ENCODE data around the gene IQCH. TPM values are rescaled to one million over a fixed set of nuclear protein-coding genes. Genes with fewer than 3 reads are reported as not detected.

Gene IQCH
- total RNA-seq, 1 donor from 2014 or later, result 2.9 TPM

GRCh38 chr15:67296188-67296587 lies 41.6 kb downstream of the IQCH start:
- FAIRE-seq, result no peak
- no peak for DNase-seq (ENCODE audit: low spot score in 2 of 2)

GRCh38 chr15:67296684-67297083 lies 42.1 kb downstream of the IQCH start:
- no peak for FAIRE-seq

GRCh38 chr15:67300266-67301025 lies 45.9 kb downstream of the IQCH start:
- DNase-seq (ENCODE audit: low spot score in 2 of 2), result no peak
- no peak for FAIRE-seq

More at GRCh38 chr15:67296684-67297083, 42.1 kb downstream of the IQCH start:
- DNase-seq (ENCODE audit: low spot score in 2 of 2), result no peak

GRCh38 chr15:67303490-67304363 lies 49.1 kb downstream of the IQCH start:
- no peak for FAIRE-seq
- peak in 1 of 2 donors; percentile 4 for DNase-seq (ENCODE audit: low spot score in 2 of 2)

GRCh38 chr15:67304778-67305177 lies 50.2 kb downstream of the IQCH start:
- no peak for FAIRE-seq
- DNase-seq (ENCODE audit: low spot score in 2 of 2), result no peak

- FAIRE-seq (no peak), DNase-seq (ENCODE audit: low spot score in 2 of 2) (no peak)
These were observed 50.9 kb downstream of the IQCH start for GRCh38 chr15:67305506-67305905.

GRCh38 chr15:67307156-67307555 lies 52.6 kb downstream of the IQCH start:
- FAIRE-seq, result no peak

GRCh38 chr15:67307889-67308597 lies 53.5 kb downstream of the IQCH start:
- DNase-seq (ENCODE audit: low spot score in 2 of 2) (no peak), FAIRE-seq (no peak)

More at GRCh38 chr15:67307156-67307555, 52.6 kb downstream of the IQCH start:
- DNase-seq (ENCODE audit: low spot score in 2 of 2), result no peak

- DNase-seq (ENCODE audit: low spot score in 2 of 2), result no peak
- FAIRE-seq, result no peak
These were observed 57.1 kb downstream of the IQCH start for GRCh38 chr15:67311731-67312130.

- no peak for FAIRE-seq
- DNase-seq (ENCODE audit: low spot score in 2 of 2), result no peak
These were observed 65.4 kb downstream of the IQCH start for GRCh38 chr15:67319961-67320360.

GRCh38 chr15:67321352-67321751 lies 66.8 kb downstream of the IQCH start:
- DNase-seq (ENCODE audit: low spot score in 2 of 2), result no peak
- FAIRE-seq, result no peak

- no peak for FAIRE-seq
- DNase-seq (ENCODE audit: low spot score in 2 of 2), result no peak
These were observed 67.9 kb downstream of the IQCH start for GRCh38 chr15:67322481-67322880.

GRCh38 chr15:67327312-67327711 lies 72.7 kb downstream of the IQCH start:
- DNase-seq (ENCODE audit: low spot score in 2 of 2), result no peak
- no peak for FAIRE-seq

- FAIRE-seq (no peak), DNase-seq (ENCODE audit: low spot score in 2 of 2) (no peak)
These were observed 73.2 kb downstream of the IQCH start for GRCh38 chr15:67327737-67328136.

- FAIRE-seq (no peak), DNase-seq (ENCODE audit: low spot score in 2 of 2) (no peak)
These were observed 75.6 kb downstream of the IQCH start for GRCh38 chr15:67329984-67330733.

GRCh38 chr15:67331676-67332075 lies 77.1 kb downstream of the IQCH start:
- DNase-seq (ENCODE audit: low spot score in 2 of 2) (no peak), FAIRE-seq (no peak)

- no peak for DNase-seq (ENCODE audit: low spot score in 2 of 2)
- no peak for FAIRE-seq
These were observed 80.4 kb downstream of the IQCH start for GRCh38 chr15:67335026-67335425.

- FAIRE-seq (no peak), DNase-seq (ENCODE audit: low spot score in 2 of 2) (no peak)
These were observed 81.1 kb downstream of the IQCH start for GRCh38 chr15:67335534-67336222.

GRCh38 chr15:67340630-67341029 lies 86.0 kb downstream of the IQCH start:
- FAIRE-seq (no peak), DNase-seq (ENCODE audit: low spot score in 2 of 2) (no peak)

GRCh38 chr15:67341539-67341938 lies 87.0 kb downstream of the IQCH start:
- no peak for DNase-seq (ENCODE audit: low spot score in 2 of 2)
- FAIRE-seq, result no peak

All from frontal cortex (tissue), 4 donors.